Hepatocyte (in vitro differentiated cells): ENCODE results near the gene DCST2.
A peak's percentile ranks its signal among the peaks of the same experiment; 100 is the strongest.

ENCODE experiments used
- EZH2 ChIP-seq: fragments of 200-600 bp; sonication (generic); IDR thresholded peaks from 2 replicates; pipeline ENCODE4 v1.6.1; 2016; ENCODE audit warnings: antibody characterized with exemption, mild to moderate bottlenecking, borderline replicate concordance
- EZH2phosphoT487 ChIP-seq: fragments of 200-600 bp; sonication (generic); IDR thresholded peaks from one replicate; pipeline ENCODE4 v1.6.1; 2018; ENCODE audit warnings: antibody characterized with exemption, mild to moderate bottlenecking, low read depth, moderate library complexity; ENCODE audit not compliant: unreplicated experiment, severe bottlenecking
- TF ChIP-seq, protein P1 (sequence below): fragments of 200-600 bp; sonication (generic); IDR thresholded peaks from 2 replicates; pipeline ENCODE4 v1.5.1; 2016; ENCODE audit warnings: antibody characterized with exemption, mild to moderate bottlenecking; ENCODE audit not compliant: poor library complexity

DNA sequence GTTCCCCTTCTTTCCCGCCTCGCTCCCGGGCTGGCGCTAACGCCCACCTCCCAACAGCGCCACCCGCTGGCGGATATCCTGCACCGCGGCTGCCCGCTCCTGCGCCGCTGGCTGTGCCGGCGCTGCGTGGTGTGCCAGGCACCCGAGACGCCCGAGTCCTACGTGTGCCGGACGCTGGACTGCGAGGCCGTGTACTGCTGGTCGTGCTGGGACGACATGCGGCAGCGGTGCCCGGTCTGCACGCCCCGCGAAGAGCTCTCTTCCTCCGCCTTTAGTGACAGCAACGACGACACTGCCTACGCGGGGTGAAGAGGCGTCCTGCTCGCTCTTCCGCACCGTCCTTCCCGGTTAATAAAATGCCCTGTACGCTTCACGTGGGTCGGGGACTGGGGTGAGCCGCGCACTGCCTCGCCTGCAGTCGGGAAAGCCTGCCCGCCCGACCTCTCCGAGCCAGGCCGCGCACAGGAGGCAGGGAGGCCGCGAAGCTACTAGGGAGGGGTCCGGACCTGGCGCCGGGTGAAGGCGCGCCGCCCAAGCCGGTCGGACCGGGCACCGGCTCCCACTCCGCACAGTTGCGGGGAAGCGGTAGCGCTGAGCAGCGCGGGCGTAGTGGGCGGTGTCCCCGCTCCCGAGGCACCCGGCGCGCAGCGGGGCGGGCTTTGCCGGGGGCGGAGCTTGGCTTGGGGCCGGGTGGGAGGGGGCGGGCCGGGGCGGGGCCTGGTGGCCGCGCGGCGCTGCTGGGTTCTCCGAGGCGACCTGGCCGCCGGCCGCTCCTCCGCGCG lies 17.2 kb upstream of the DCST2 start, which contains the start of gene ADAM15:
- TF ChIP-seq, protein P1, sequence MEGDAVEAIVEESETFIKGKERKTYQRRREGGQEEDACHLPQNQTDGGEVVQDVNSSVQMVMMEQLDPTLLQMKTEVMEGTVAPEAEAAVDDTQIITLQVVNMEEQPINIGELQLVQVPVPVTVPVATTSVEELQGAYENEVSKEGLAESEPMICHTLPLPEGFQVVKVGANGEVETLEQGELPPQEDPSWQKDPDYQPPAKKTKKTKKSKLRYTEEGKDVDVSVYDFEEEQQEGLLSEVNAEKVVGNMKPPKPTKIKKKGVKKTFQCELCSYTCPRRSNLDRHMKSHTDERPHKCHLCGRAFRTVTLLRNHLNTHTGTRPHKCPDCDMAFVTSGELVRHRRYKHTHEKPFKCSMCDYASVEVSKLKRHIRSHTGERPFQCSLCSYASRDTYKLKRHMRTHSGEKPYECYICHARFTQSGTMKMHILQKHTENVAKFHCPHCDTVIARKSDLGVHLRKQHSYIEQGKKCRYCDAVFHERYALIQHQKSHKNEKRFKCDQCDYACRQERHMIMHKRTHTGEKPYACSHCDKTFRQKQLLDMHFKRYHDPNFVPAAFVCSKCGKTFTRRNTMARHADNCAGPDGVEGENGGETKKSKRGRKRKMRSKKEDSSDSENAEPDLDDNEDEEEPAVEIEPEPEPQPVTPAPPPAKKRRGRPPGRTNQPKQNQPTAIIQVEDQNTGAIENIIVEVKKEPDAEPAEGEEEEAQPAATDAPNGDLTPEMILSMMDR: peak; percentile 98
- TF ChIP-seq EZH2: no peak
- TF ChIP-seq EZH2phosphoT487: no peak
